GM19328 (cell line): Measurements from ENCODE around the gene POLR1H.
"Not testable (repeated sequence)": the region's sequence is repeated elsewhere in the genome, so short reads cannot be mapped to it uniquely, and the experiment has no call there.

Experiments
- ATAC-seq: cut with Tn5 transposase; IDR thresholded peaks from one replicate; pipeline ENCODE4 v1.9.1; 2021; ENCODE audit warnings: mild to moderate bottlenecking, moderate library complexity; ENCODE audit not compliant: unreplicated experiment

POLR1H gene, protein sequence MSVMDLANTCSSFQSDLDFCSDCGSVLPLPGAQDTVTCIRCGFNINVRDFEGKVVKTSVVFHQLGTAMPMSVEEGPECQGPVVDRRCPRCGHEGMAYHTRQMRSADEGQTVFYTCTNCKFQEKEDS

DNA sequence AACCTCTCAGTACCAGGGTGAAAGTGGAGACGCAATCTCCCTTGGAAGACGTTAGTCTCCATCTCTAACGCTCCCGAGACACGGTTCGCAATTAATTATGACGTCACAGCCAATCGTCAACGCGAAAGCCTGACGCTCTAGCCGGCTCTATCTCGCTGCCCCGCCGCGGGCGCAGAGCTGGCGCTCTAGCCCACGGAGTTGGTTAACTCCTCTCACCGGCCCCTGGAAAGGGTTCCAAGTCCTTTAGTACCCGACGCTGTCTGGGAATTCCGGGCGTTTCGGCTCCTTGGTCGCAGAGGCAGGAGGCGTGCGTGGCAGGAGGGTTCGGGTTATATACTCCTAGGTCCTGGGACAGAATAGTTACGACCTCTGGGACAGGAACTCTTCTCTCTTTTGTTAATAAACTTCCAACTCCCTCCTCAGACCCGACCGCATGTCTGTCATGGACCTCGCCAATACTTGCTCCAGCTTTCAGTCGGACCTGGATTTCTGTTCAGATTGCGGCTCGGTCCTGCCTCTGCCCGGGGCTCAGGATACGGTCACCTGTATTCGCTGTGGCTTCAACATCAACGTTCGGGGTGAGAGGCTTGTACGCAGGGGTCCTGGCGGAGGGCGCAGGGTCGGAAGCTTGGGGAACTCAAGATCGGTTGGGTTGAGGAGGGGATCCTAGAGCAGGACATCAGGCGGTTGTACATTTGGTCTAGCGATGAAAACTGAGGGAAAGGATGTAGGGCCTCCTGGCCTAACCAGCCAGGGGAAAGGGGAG, at the start of gene POLR1H:
POLR1H (plus strand) TSS at position 174 of the 766 bp plus-strand sequence; CDS start at position 434, 260 bp downstream.
- peak; percentile 84 for ATAC-seq

DNA sequence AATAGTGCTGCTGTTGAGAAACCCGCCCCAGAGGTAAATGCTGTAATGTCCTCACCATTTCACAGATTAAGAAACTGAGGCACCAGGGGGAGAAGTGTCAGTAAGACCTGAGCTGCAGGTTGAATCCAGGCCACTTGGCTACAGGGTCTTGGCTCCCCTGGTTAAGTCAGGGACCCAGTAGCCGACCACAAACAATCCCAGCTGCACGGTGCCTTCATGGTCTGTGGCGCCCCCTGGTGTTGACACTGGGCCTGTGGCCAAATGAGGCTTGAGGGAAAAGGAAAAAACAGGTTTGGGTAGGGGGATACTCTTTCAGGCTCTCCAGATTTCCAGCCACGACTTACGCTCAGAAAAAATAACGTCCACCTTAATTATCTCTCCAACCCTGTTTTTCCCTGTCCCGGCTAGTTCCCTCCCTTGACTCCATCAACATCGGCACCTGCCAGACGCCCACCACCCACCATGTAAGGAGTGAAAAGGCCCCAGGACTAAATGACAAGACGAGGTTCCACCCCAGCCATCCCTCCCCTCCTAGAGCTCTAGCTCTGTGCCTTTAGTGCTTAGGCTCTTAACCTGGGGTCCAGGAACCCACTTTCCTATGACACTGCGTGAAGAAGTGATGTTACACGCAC, 47.7 kb upstream of the POLR1H start:
- no peak for ATAC-seq

DNA sequence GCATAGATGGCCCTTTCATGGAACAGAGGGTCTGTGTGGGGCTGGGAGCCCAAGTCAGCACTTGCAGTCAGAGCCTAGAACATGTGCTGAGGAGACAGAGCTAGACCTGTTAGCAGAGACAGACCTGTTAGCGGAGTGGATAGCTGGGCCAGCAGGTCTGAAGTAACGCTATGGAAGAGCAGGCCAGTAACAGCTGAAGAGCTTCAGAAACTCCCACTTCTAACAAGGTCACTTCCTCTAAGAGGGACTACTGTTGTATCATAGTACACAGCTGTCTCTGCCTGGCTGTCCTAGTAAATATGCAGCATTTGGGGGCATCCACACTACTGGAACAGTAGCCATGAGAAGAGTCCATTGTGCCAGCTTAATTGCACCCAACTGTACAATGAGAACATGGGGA, 41.2 kb upstream of the POLR1H start:
- ATAC-seq, result no peak

DNA sequence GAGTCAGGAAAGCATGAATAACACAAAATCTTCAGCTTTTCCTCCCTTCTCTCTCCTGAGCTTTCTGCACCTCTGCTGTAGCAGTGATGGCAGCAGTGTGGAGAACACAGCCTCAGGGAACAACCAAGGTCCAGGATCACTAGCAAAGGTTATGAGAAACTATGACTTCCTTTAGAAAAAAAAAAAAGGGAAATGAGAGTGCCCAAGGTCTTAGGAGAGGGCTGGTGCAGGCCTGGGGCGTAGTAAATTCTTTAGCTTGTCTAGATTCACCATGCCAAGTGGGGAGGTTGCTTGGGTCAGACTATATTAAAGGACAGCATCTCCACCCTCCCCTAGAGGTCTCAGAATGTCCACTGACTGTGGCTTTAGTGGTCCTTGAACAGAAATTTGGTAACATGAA, 40.4 kb upstream of the POLR1H start:
- no peak for ATAC-seq

DNA sequence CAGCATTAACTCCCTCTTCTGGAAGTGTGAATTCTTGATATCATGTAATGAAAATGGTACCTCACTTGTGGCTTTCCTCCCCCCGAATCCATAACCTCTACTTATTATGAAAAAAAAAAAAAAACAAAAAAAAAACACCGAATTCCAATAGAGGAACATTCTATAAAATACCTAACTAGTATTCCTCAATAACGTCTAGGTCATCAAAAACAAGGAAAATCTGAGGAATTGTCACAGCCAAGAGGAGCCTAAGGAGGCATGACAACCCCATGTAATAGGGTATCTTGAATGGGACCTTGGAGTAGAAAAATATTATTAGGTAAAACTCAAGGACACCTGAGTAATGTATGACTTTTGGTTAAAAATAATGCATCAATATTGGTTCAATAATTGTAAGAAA, 38.9 kb upstream of the POLR1H start:
- ATAC-seq, result no peak

DNA sequence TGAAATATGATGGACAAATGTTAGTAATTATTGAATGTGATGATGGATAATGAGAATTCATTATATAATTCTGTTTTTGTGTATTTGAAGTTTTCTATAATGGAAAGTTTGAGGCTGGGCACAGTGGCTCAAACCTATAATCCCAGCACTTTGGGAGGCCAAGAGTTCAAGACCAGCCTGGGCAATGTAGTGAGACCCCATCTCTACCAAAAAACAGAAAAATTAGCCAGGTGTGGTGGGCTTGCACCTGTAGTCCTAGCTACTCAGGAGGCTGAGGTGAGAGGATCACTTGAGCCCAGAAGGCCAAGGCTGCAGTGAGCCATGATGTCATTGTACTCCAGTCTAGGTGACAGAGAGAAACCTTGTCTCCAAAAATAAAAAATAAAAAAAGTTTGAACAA, 38.4 kb upstream of the POLR1H start:
- not testable (repeated sequence) for ATAC-seq

DNA sequence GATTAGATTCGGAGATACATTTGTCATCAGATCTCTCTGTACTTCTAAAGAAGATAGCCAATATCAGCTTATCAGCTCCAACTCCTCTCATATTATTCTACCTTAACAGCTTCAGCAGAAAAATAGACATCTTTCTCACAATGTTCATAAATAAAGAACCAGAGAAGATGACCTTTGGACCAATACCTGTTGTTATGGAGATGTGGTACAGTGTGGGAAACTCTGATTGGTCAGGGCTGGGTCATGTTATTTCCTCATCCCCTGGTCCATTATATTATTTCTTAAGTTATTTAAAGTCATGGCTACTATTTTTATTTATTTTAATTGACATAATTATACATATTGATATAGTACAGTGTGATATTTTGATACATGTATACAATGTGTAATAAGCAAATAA, 35.9 kb upstream of the POLR1H start:
- ATAC-seq, result no peak

DNA sequence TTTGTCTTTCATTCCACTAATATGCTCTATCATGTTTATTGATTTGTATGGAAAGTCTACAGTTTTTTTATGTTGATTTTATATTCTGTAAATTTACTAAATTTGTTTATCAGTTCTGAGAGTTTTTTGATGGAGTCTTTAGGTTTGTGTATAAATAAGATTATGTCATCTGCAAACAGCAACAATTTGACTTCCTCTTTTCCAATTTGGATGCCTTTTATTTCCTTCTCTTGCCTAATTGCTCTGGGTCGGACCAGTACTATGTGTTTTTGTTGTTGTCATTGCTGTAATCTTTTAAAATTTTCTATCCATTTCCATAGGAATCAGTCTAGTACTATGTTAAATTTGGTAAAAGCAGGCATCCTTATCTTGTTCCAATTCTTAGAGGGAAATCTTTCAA, 31.5 kb upstream of the POLR1H start:
- no peak for ATAC-seq

DNA sequence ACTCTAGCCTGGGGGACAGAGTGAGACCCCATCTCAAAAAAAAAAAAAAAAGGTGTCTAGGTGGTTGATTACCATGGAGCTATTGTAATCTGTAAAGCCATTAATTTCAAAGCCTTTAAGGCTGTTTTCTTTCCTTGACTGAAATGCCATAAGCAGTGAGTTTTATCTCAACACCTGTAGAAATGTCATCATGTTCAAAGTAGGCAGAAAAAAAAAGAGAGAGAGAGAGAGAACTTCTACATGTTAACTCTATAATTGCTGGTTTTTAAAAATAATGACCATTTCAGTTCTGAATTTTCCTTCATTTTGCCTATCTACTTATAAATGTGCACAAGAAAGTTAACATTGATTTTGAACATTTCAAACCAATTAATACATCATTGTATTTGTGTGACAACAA, 29.7 kb upstream of the POLR1H start:
- no peak for ATAC-seq

DNA sequence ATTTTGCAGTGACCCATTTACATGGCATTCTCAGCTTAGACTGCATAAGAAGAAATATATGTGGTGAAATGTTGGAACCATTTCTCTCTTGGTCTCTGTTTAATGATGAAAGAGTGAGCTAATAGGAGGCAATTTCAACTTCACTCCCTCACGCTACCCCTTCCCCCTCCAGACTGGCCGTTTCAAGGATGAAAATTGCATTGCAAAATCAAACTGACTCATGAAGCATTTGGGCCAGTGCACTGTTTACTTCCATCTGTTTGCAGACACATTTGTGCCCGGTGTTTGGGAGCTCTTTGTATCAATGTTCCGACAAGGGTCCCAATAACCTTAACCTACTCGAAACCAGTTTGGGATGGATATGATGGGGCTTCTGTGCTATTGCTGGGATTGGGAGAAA, 27.6 kb upstream of the POLR1H start:
- ATAC-seq, result not testable (repeated sequence)

DNA sequence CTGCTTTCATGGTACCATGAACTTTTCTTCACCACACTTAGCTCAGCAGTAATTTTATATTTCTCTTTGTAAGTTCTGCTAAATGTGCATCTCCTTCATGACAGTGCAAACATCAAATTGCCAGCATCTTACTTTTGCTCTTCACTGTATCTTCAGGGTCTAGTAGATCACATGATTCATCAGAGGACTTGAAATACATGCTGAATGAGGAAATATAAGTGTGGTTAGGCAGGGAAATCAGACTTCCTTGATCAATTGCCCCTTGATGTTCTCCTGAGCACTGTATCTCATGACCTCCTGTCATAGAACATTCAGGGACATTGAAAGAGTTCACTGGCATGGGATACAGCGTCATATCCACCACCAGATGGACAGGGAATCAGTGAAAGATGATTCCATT, 25.3 kb upstream of the POLR1H start:
- ATAC-seq, result no peak

DNA sequence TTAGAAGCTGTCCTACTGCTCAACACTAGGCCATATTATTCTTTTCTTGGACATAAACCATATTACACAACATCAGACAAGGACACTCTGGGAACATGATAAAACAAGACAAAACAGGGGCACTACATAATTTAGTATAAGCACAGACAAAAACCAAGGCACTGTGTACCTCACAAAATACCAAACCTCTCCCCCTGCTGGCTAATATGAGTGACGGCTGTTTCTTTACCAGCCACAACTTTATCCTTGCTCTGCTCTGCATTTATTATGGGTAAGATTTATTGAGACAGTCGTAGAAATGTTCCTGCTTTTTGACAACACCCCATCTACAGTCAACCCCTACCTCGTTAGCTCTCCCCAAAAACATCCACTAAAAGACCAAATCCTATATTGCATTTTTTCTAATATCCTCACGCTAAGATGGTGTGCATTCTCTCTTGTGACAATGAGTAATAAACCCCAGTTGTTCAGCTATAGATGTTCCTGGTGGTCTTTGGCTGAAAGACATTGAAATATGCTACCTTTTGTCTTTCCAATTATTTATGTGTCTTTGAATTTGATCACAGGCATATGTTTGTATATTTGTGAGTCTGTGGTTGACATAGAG, 23.8 kb upstream of the POLR1H start:
- no peak for ATAC-seq

DNA sequence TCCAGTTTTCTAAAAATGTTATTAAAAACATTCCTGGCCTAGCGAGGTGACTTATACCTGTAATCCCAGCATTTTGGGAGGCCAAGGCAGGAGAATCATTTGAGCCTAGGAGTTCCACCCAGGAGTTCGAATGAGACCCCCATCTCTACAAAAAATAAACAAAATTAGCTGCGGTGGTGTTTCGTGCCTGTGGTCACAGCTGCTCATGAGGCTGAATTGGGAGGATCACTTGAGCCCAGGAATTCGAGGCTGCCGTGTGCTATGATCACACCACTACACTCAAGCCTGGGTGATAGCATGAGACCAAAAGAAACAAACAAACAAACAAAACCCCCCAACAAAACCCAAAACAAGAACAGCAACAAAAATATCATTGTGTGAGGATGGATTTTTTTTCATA, 19.8 kb upstream of the POLR1H start:
- no peak for ATAC-seq

DNA sequence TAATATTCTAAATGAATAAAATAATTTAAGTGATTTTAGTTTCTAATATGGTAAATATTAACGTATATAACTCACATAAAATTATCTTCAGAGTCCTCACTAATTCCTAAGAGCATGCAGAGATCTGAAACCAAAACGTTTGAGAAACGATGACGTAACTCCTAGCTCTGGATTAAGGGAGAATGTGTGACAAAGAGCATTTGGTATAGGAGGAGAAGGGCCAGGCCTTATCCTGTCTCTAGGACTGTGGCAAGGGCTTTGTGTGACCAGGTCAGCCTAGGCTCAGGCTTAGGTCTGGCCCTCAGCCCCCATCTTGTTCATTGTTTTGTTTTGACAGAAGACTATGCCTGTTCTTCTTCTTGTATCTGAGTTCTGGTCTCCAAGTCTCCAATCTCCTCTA, 19.2 kb upstream of the POLR1H start:
- no peak for ATAC-seq

DNA sequence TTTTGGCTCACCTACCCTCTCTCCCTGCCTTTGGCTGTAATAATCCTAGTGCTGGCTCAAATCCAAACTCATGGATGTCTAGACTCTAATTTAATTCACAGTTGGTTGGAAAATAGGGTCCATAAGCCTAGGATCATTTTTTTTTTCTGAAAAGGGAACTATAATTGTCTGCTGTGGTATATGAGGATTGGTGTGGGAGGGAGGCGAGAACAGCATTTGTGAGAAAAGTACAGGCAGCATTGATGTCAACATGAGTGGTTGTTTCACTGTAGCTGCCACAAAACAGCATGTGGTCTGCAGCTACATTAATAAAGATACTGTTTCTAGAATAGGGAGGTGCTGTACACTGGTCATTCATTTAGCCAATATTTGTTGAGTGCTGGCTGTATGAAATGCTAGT, 18.6 kb upstream of the POLR1H start:
- ATAC-seq, result no peak

DNA sequence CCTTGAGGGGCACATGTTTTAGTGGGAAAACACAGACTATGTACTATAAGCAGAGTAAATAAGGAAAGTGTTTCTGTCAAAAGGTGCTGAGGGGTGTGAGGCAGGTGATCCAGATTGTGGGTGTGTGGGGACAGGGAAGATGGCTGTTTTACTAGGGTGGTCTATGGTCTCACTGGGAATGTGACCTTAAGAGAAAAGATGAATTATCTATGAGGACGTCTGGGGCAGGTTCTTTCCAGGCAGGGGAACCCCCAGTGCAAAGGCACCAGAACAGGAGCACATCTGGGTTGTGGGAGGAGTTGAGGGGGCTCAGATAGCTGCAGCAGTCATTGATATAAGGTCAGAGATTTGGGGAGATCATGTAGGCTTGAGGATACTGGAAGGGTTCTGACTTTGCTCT, 18.2 kb upstream of the POLR1H start:
- no peak for ATAC-seq

DNA sequence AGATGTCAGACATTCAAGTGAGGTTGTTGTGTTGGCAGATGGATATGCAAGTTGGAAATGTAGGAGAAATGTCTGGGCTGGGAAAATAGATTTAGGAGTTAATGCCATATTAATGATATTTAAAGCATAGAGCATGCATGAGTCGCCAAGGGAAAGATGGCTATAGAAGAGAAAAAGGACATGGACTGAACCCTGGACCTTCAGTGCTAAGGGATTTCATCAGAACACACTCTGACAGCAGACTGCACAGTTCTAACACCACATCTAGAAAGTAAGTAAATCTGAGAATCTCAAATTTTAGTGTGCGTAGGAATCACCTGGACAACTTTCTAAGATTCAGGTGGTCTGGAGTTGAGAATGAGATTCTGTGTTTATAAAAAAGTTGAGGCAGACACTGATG, 17.3 kb upstream of the POLR1H start:
- no peak for ATAC-seq

DNA sequence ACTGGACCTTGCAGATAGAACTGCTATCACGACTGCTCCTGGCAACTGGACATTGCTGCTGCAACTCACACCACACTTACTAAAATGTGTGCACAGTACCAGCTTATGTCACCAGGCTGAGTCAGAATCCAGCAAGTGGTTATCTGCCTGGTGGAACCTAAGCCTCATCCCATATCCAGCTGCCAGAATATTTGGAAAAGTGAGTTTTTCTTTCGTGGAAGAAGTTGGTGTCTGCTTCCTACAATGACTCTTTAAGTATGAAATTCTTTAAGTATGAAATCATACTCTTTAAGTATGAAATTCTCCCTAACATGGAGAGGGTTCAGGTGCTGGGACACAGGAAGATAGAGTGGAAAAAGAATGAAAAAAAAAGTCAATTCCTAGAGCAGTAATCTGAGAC, 16.4 kb upstream of the POLR1H start:
- no peak for ATAC-seq

DNA sequence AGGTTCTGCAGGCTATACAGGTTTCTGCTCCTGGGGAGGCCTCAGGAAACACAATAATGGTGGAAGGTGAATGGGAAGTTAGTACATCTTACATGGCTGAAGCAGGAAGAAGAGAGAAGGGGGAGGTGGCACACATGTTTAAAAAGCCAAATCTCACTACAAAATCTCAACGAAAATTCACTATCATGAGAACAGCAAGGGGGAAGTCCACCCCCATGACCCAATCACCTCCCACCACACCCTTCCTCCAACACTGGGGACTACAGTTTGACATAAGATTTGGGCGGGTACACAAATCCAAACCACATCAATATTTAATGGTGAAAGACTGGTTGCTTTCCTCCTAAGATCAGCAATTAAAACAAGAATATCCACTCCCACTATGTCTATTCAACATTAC, 13.8 kb upstream of the POLR1H start:
- ATAC-seq, result no peak

DNA sequence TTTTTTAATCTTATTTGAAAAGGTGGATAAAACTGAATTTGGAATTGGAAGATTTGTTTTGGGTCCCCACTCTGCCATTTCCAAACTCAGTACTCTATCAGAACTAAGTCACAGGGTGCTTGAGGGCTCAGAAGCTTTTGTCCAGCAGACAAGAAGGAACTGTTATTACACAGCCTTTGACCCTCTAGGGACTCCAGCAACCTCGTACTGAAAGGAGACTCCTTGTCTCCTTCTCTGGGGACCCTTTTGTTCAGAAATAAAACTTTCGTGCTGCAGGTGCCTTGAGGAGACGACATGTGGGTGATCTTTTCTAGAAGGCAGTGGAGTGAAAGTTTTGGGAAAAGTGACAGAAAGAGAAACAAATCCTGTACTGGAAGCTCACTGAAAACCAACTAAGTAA, 7.4 kb upstream of the POLR1H start:
- no peak for ATAC-seq

DNA sequence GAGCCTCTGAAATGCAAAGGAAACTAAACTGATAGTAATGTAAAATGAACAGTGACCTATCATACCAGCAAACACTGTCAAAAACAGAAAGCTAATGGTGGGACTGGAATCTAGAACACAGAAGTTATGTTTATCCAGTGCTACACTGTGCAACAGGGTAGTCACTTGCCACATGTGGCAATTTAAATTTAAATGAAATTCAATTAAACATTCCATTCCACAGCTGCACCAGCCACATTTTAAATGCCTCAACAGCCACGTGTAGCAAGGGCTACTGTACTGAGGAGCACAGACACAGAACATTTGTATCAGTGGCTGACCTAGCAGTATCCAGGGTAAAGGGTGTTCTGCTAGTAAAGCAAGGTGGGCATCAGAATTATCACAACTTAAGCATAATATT, 5.6 kb upstream of the POLR1H start:
- ATAC-seq, result no peak

DNA sequence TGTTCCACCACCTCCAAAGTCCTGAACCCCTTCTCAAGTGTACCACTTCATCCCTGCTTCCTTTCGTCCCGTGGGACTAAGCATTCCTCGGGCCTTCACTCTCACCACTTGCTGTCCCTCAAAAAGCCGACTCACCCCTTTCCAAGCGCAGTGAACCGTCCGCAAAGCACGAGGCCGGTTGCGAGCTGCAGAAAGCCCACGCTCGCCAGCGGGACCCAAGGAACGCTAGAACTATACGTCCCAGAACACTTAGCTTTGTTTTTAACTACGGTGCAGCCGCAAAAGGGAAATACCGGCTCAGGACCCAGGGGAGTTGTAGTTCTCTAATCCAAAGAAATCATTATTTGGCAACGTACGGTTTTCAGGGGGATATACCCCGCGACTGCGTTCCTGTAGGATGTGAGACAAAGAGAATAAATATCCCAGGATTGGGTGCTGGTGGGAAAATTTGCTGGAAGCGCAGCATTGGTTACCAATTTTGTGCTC, 416 bp upstream of the POLR1H start:
- no peak for ATAC-seq
